Measurements from ENCODE around the gene ZBTB21.

The ZBTB21 gene

DNA sequence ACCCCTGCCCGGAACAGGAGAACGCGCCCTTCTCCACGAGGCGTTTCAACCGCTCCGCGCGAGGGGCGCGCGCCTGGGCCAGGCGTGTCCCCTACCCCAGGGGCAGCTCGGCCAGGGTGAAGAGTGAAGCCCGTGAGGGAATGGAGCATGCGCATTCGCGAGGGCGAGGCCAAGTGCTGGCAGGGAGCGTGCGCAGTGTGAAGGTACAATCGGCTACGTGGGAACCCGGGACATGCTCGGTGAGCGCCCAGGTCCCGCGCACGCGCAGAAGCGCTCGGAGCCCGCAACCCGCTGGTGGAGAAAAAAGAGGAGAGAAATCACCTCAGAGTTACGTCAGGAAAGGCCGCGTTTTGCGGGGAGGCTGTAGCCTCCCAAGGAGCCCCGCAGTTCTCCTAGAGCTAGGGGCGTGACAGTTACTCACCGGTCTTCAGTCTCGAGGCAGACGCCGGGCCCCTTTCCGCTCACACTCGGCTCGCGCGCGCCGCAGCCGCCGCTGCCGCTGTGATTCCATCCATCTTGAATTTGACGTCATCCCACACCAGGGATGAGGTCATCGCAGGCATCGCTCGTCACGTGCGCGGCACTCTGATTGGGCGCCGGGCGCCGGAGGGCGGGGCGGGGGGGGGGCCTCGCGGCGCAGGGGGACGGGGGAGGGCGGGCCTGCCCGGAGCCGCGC is at the start of gene ZBTB21:
ZBTB21 (minus strand) TSS at position 530 of the 676 bp plus-strand sequence. CDS start 16,265 bp downstream, outside the sequence.
- Histone ChIP-seq H3K4me2 (ENCODE audit: low read length) (peak within 1 kb of the TSS; percentile 79), H3K27me3 (ENCODE audit: control insufficient read depth, low read length) (no peaks in the 10 kb centered on the region), H3K9me3 (ENCODE audit: control insufficient read depth, insufficient read depth, low read length) (no peaks in the 10 kb centered on the region), H3K9me2 (replicated peaks; ENCODE audit: control insufficient read depth, low read length) (no peaks in the 10 kb centered on the region), H3F3A (ENCODE audit: control insufficient read depth, insufficient read depth) (peaks cover 9% of the 10 kb centered on the region), H3K36me3 (ENCODE audit: control insufficient read depth, low read length) (peaks cover 15% of the 10 kb centered on the region), H3K4me1 (ENCODE audit: control insufficient read depth, low read length) (peaks cover 25% of the 10 kb centered on the region), H3K4me3 (ENCODE audit: low read length) (peak within 1 kb of the TSS; percentile 94), H3K79me2 (ENCODE audit: control insufficient read depth, low read length) (peaks cover 42% of the 10 kb centered on the region), H3K27ac (ENCODE audit: low read depth, low read length) (peak within 1 kb of the TSS; percentile 77), H4K20me1 (ENCODE audit: control insufficient read depth, insufficient read depth, low read depth, low read length) (no peaks in the 10 kb centered on the region)
- TF ChIP-seq EZH2phosphoT487 (IDR thresholded peaks at IDR 0.05; ENCODE audit: borderline replicate concordance, low read length) = no peak
- TF ChIP-seq, protein P1, sequence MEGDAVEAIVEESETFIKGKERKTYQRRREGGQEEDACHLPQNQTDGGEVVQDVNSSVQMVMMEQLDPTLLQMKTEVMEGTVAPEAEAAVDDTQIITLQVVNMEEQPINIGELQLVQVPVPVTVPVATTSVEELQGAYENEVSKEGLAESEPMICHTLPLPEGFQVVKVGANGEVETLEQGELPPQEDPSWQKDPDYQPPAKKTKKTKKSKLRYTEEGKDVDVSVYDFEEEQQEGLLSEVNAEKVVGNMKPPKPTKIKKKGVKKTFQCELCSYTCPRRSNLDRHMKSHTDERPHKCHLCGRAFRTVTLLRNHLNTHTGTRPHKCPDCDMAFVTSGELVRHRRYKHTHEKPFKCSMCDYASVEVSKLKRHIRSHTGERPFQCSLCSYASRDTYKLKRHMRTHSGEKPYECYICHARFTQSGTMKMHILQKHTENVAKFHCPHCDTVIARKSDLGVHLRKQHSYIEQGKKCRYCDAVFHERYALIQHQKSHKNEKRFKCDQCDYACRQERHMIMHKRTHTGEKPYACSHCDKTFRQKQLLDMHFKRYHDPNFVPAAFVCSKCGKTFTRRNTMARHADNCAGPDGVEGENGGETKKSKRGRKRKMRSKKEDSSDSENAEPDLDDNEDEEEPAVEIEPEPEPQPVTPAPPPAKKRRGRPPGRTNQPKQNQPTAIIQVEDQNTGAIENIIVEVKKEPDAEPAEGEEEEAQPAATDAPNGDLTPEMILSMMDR (IDR thresholded peaks at IDR 0.05; ENCODE audit: low read depth, low read length, poor library complexity, severe bottlenecking) = no peak

DNA sequence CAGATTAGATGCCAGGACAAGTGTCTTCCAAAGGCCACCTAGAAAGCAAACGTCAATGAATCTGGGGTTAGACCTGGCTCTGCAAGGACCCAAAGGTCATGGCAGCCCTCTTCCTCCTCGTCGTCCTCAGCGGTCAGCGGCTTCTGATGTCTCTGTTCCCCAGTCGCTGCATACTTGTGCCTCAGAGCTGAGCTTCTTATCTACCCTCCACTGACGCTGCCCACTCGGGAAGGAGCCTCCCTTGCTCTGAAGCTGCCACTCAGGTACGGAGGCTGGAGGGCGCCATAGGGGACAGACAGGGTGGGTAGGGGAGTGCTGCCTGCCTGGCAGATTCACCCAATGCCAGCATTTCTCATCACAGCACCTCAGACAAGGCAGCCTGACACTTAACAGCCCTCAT is 49.6 kb upstream of the ZBTB21 start:
- H3K4me3 ChIP-seq (ENCODE audit: low read length) = no peak overlapping the region
- H4K20me1 ChIP-seq (ENCODE audit: control insufficient read depth, insufficient read depth, low read depth, low read length) = no peaks in the 10 kb centered on the region
- no peaks in the 10 kb centered on the region for H3K9me2 ChIP-seq (replicated peaks; ENCODE audit: control insufficient read depth, low read length)
- H3K4me1 ChIP-seq (ENCODE audit: control insufficient read depth, low read length) = peaks cover 42% of the 10 kb centered on the region
- H3K9me3 ChIP-seq (ENCODE audit: control insufficient read depth, insufficient read depth, low read length) = no peaks in the 10 kb centered on the region
- no peak overlapping the region for H3K4me2 ChIP-seq (ENCODE audit: low read length)
- TF ChIP-seq, protein P1 (IDR thresholded peaks at IDR 0.05; ENCODE audit: low read depth, low read length, poor library complexity, severe bottlenecking) = no peak
- no peak for TF ChIP-seq EZH2phosphoT487 (IDR thresholded peaks at IDR 0.05; ENCODE audit: borderline replicate concordance, low read length)
- H3K79me2 ChIP-seq (ENCODE audit: control insufficient read depth, low read length) = no peaks in the 10 kb centered on the region
- H3F3A ChIP-seq (ENCODE audit: control insufficient read depth, insufficient read depth) = peaks cover 32% of the 10 kb centered on the region
- no peak overlapping the region for H3K27ac ChIP-seq (ENCODE audit: low read depth, low read length)
- peaks cover 2% of the 10 kb centered on the region; the same call in 1 of the 2 replicates for H3K36me3 ChIP-seq (ENCODE audit: control insufficient read depth, low read length)
- H3K27me3 ChIP-seq (ENCODE audit: control insufficient read depth, low read length) = no peaks in the 10 kb centered on the region

DNA sequence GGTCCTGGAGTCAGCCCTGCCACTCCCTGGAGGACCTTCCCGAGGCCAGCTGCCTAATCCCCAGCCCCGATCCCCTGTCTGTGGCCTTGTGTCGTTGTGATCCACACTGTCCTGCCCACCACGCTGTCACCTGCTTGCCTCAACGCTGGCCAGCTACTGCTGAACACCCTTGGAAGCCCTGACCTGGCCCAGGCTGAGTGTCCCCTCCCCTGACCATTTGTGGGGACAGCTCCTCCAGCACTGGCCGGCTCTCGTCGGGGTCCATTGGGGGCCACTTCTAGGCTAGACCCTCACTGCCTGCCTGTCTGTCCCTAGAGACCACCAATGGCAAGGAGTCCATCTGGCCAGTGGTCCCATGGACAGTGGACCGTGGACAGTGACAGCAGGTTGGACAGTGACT is 49.0 kb upstream of the ZBTB21 start:
- TF ChIP-seq EZH2phosphoT487 (IDR thresholded peaks at IDR 0.05; ENCODE audit: borderline replicate concordance, low read length) = no peak
- TF ChIP-seq, protein P1 (IDR thresholded peaks at IDR 0.05; ENCODE audit: low read depth, low read length, poor library complexity, severe bottlenecking) = no peak
- Histone ChIP-seq H4K20me1 (ENCODE audit: control insufficient read depth, insufficient read depth, low read depth, low read length) (no peaks in the 10 kb centered on the region), H3K79me2 (ENCODE audit: control insufficient read depth, low read length) (no peaks in the 10 kb centered on the region), H3K4me1 (ENCODE audit: control insufficient read depth, low read length) (peaks cover 36% of the 10 kb centered on the region), H3K4me2 (ENCODE audit: low read length) (no peak overlapping the region), H3K36me3 (ENCODE audit: control insufficient read depth, low read length) (peaks cover 2% of the 10 kb centered on the region; the same call in 1 of the 2 replicates), H3F3A (ENCODE audit: control insufficient read depth, insufficient read depth) (peaks cover 27% of the 10 kb centered on the region), H3K4me3 (ENCODE audit: low read length) (no peak overlapping the region), H3K9me2 (replicated peaks; ENCODE audit: control insufficient read depth, low read length) (no peaks in the 10 kb centered on the region), H3K27me3 (ENCODE audit: control insufficient read depth, low read length) (no peaks in the 10 kb centered on the region), H3K27ac (ENCODE audit: low read depth, low read length) (no peak overlapping the region), H3K9me3 (ENCODE audit: control insufficient read depth, insufficient read depth, low read length) (no peaks in the 10 kb centered on the region)

Data from DOHH2 (cell line).